ENCODE results near the gene TXN.

TXN gene

DNA sequence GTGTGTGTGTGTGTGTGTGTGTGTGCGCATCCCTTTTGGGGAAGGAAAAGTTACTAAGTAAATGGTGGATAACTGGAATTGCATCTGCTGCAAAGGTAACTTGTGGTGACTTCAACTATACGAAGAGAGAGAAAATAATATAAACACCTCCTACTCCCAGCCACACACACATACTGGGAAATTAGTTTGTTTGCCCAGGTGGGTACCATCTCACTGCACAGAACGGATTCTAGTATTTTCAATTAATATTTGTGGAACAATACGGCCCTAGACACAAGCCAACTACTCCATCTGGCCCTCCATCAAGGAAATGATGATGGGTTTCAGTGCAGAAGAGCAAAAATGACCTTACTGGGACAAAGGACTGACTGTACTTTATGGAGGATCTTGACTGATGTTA is 32.2 kb upstream of the TXN start:
- no peak for DNase-seq (ENCODE audit: low spot score)
- TF ChIP-seq CTCF (IDR thresholded peaks at IDR 0.05; ENCODE audit: borderline replicate concordance, control extremely low read depth, extremely low read depth, insufficient read depth, missing control alignments) = no peak
- in situ Hi-C loops (cut with MboI; ENCODE audit: low sequenced_read_pairs, unreplicated experiment) = no loop called here

GRCh38 chr9:110287289-110287680 is 31.0 kb upstream of the TXN start:
- in situ Hi-C loops (cut with MboI; ENCODE audit: low sequenced_read_pairs, unreplicated experiment) = no loop called here
- no peak for TF ChIP-seq CTCF (IDR thresholded peaks at IDR 0.05; ENCODE audit: borderline replicate concordance, control extremely low read depth, extremely low read depth, insufficient read depth, missing control alignments)
- no peak for DNase-seq (ENCODE audit: low spot score)

DNA sequence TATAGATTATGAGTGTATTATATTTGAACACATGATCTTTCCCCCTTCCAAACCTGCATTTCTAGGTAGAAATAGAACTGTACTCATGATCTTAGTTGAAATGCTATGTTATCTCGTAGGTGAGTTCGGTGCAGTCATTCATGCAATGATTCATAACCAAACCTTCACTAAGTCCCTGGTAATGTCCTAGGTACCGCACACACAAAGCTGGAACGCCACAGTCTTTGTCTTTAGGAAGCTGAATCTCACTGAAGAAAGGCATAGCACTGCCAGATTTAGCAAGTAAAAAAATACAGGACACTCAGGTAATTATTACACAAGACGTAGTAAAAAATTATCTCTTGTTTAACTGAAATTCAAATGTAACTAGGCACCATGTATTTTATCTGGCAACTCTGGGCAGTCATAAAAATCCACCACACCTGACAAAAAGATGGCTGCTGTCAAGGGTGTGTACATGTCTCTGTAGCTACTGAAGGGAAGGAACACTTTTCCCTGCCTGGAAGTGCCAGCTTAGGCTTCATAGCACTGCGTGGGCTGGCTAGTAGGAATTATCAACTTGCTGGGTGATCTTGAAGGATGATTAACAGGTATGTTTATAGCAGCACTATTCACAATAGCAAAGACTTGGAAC is 28.0 kb upstream of the TXN start:
- in situ Hi-C loops (cut with MboI; ENCODE audit: low sequenced_read_pairs, unreplicated experiment) = no loop called here
- no peak for TF ChIP-seq CTCF (IDR thresholded peaks at IDR 0.05; ENCODE audit: borderline replicate concordance, control extremely low read depth, extremely low read depth, insufficient read depth, missing control alignments)
- DNase-seq (ENCODE audit: low spot score) = no peak

DNA sequence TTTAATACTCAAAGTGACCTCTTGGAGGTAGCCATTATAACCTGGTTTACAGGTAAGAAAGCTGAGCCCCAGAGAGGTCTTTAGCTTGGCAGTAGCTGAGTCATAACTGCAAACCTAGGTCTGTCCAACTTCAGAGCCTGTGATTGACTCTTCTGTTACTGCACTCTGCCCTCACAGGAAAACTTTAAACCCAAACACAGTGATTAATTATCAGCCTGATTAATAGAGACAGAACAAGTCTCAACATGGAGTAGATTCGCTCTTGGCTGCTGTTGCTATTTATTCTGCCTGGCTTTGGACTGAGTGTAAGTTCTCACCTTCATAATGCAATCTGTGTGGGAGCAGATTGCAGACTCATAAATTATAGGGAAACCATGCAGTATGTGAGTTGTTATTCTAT is 27.4 kb upstream of the TXN start:
- no peak for DNase-seq (ENCODE audit: low spot score)
- TF ChIP-seq CTCF (IDR thresholded peaks at IDR 0.05; ENCODE audit: borderline replicate concordance, control extremely low read depth, extremely low read depth, insufficient read depth, missing control alignments) = no peak
- in situ Hi-C loops (cut with MboI; ENCODE audit: low sequenced_read_pairs, unreplicated experiment) = no loop called here

- in situ Hi-C loops (cut with MboI; ENCODE audit: low sequenced_read_pairs, unreplicated experiment) = no loop called here
- no peak for DNase-seq (ENCODE audit: low spot score)
- TF ChIP-seq CTCF (IDR thresholded peaks at IDR 0.05; ENCODE audit: borderline replicate concordance, control extremely low read depth, extremely low read depth, insufficient read depth, missing control alignments) = no peak
These were observed 26.4 kb upstream of the TXN start for GRCh38 chr9:110282739-110283081.

DNA sequence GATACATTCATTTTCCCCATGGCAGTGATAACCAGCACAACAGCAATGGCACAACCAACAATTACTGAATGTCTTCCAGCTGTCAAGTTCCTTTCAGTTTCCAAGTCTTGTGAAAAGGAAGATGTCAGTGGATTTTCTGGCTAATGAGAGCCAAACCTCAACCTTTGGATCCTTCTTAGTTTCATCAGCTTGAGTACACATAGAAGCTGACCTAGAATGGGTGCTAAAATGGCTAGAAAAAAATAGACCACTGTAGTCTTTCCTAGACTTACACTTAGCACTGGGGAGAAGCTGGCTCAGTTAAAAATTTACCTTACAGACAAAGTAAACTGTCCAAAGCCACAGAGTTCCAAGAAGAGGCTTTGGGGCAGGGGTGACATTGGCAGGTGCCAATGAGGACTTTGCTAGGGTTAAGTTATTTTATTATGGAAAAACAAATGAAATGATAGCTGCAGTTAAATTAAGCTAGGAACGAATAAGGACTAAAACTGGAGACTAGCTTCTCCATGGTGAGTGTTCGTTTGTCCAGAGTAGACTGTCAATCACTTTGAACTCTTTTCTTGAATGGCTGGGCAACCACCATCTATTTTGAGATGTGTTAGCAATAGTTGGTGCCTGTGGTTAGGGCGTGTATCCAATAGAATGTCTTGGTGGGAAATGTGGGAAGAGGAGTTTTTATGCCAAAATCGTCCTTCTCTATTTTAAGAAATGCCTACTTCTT is 25.9 kb upstream of the TXN start:
- in situ Hi-C loops (cut with MboI; ENCODE audit: low sequenced_read_pairs, unreplicated experiment) = no loop called here
- TF ChIP-seq CTCF (IDR thresholded peaks at IDR 0.05; ENCODE audit: borderline replicate concordance, control extremely low read depth, extremely low read depth, insufficient read depth, missing control alignments) = no peak
- no peak for DNase-seq (ENCODE audit: low spot score)
